Lower leg skin (tissue), 3 donors: ENCODE data around the gene RASSF9.

ENCODE experiments used
- POLR2A ChIP-seq, 2 donors: fragments of 450-650 bp; IDR thresholded peaks; one replicate each; pipeline ENCODE4 v1.6.1; 2016 to 2017; ENCODE audit warnings: antibody characterized with exemption in 2 of 2, mild to moderate bottlenecking in 1 of 2, moderate library complexity in 1 of 2
- TF ChIP-seq, protein P1 (sequence below), 3 donors: fragments of 450-650 bp; IDR thresholded peaks; one replicate each; pipeline ENCODE4 v1.5.1; 2016; ENCODE audit warnings: antibody characterized with exemption in 3 of 3, mild to moderate bottlenecking in 3 of 3, moderate library complexity in 2 of 3

DNA sequence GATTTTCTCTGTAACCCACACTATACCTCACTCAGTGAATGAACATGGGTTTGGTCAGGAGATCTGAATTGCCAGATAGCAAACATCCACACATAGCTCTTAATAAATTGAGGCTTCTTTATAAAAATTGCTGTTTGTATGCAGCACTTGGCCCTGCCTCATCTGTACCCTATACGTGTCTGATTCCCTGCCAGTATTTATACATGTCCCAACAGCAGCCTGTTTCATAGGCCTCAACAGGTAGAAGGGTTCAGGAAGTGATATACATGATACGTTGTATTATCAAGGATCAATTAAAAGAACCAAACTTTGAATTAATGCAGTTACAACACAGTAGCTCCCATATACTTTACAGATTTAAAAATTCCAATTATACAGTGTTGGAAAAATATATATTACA, 32.3 kb downstream of the RASSF9 start:
- TF ChIP-seq POLR2A (IDR thresholded peaks at IDR 0.05) = no peak
- TF ChIP-seq, protein P1, sequence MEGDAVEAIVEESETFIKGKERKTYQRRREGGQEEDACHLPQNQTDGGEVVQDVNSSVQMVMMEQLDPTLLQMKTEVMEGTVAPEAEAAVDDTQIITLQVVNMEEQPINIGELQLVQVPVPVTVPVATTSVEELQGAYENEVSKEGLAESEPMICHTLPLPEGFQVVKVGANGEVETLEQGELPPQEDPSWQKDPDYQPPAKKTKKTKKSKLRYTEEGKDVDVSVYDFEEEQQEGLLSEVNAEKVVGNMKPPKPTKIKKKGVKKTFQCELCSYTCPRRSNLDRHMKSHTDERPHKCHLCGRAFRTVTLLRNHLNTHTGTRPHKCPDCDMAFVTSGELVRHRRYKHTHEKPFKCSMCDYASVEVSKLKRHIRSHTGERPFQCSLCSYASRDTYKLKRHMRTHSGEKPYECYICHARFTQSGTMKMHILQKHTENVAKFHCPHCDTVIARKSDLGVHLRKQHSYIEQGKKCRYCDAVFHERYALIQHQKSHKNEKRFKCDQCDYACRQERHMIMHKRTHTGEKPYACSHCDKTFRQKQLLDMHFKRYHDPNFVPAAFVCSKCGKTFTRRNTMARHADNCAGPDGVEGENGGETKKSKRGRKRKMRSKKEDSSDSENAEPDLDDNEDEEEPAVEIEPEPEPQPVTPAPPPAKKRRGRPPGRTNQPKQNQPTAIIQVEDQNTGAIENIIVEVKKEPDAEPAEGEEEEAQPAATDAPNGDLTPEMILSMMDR (IDR thresholded peaks at IDR 0.05) = no peak
